ENCODE results near the gene SMG6.

SMG6 gene

GRCh38 chr17:2037155-2037554, 266.4 kb downstream of the SMG6 start:
- no CpG with 5 or more reads among the region's 10 CpGs for WGBS (ENCODE audit: extremely low coverage, insufficient coverage, low lambda C conversion rate)
- Histone ChIP-seq H2BK120ac (ENCODE audit: low read depth, low read length) (no peak overlapping the region), H3K27ac (ENCODE audit: low read depth, low read length) (no peak overlapping the region)

GRCh38 chr17:2035541-2036488, 267.8 kb downstream of the SMG6 start:
- no CpG with 5 or more reads among the region's 29 CpGs for WGBS (ENCODE audit: extremely low coverage, insufficient coverage, low lambda C conversion rate)
- H2BK15ac ChIP-seq (replicated peaks; ENCODE audit: low read depth) = no peak overlapping the region
- H2BK120ac ChIP-seq (ENCODE audit: low read depth, low read length) = no peak overlapping the region
- no peaks in the 10 kb centered on the region for H3K27me3 ChIP-seq (ENCODE audit: insufficient read depth, low read length, poor library complexity)
- no peaks in the 10 kb centered on the region for H3K79me2 ChIP-seq (ENCODE audit: control insufficient read depth, insufficient read depth, low read length)
- no peak overlapping the region for H3K18ac ChIP-seq (ENCODE audit: low read length)
- H3K27ac ChIP-seq (ENCODE audit: low read depth, low read length) = no peak overlapping the region
- H3K79me1 ChIP-seq (ENCODE audit: low read length) = peaks cover 2% of the 10 kb centered on the region
- H3K4me2 ChIP-seq (ENCODE audit: low read length) = no peak overlapping the region
- no peak overlapping the region for H3K9ac ChIP-seq (ENCODE audit: low read length)
- H3K4me1 ChIP-seq (ENCODE audit: control insufficient read depth, low read depth, low read length) = no peaks in the 10 kb centered on the region
- no peak overlapping the region for H4K8ac ChIP-seq (ENCODE audit: low read depth, low read length)
- no peaks in the 10 kb centered on the region for H3K36me3 ChIP-seq (ENCODE audit: control insufficient read depth, insufficient read depth, low read length)
- no peak overlapping the region for H2AK5ac ChIP-seq (ENCODE audit: low read length)
- no peak overlapping the region for H3K56ac ChIP-seq (ENCODE audit: low read length)
- no peak overlapping the region for H2BK5ac ChIP-seq (ENCODE audit: low read length)
- H3K4ac ChIP-seq (ENCODE audit: low read depth, low read length) = no peak overlapping the region
- H3K4me3 ChIP-seq (ENCODE audit: low read length) = no peak overlapping the region
- no peak overlapping the region for H3K23ac ChIP-seq (ENCODE audit: low read length)
- no peak overlapping the region for H4K5ac ChIP-seq (ENCODE audit: low read length)
- no peak for DNase-seq

More at GRCh38 chr17:2037155-2037554, 266.4 kb downstream of the SMG6 start:
- Histone ChIP-seq H3K4me1 (ENCODE audit: control insufficient read depth, low read depth, low read length) (no peaks in the 10 kb centered on the region), H2BK15ac (replicated peaks; ENCODE audit: low read depth) (no peak overlapping the region), H3K18ac (ENCODE audit: low read length) (no peak overlapping the region), H3K79me1 (ENCODE audit: low read length) (no peaks in the 10 kb centered on the region), H3K4me2 (ENCODE audit: low read length) (no peak overlapping the region), H3K27me3 (ENCODE audit: insufficient read depth, low read length, poor library complexity) (no peaks in the 10 kb centered on the region), H3K4me3 (ENCODE audit: low read length) (no peak overlapping the region), H3K36me3 (ENCODE audit: control insufficient read depth, insufficient read depth, low read length) (no peaks in the 10 kb centered on the region), H3K9ac (ENCODE audit: low read length) (no peak overlapping the region), H3K56ac (ENCODE audit: low read length) (no peak overlapping the region), H2AK5ac (ENCODE audit: low read length) (no peak overlapping the region), H3K4ac (ENCODE audit: low read depth, low read length) (no peak overlapping the region), H3K79me2 (ENCODE audit: control insufficient read depth, insufficient read depth, low read length) (no peaks in the 10 kb centered on the region), H2BK5ac (ENCODE audit: low read length) (no peak overlapping the region), H4K8ac (ENCODE audit: low read depth, low read length) (no peak overlapping the region), H4K5ac (ENCODE audit: low read length) (no peak overlapping the region), H3K23ac (ENCODE audit: low read length) (no peak overlapping the region)
- no peak for DNase-seq

GRCh38 chr17:2034806-2035540, 268.6 kb downstream of the SMG6 start:
- no peak overlapping the region for H2BK5ac ChIP-seq (ENCODE audit: low read length)
- H3K18ac ChIP-seq (ENCODE audit: low read length) = no peak overlapping the region
- H3K79me2 ChIP-seq (ENCODE audit: control insufficient read depth, insufficient read depth, low read length) = no peaks in the 10 kb centered on the region
- peaks cover 2% of the 10 kb centered on the region for H3K79me1 ChIP-seq (ENCODE audit: low read length)
- no peaks in the 10 kb centered on the region for H3K4me1 ChIP-seq (ENCODE audit: control insufficient read depth, low read depth, low read length)
- DNase-seq = peak; percentile 13
- no peaks in the 10 kb centered on the region for H3K36me3 ChIP-seq (ENCODE audit: control insufficient read depth, insufficient read depth, low read length)
- H3K23ac ChIP-seq (ENCODE audit: low read length) = no peak overlapping the region
- no peak overlapping the region for H3K56ac ChIP-seq (ENCODE audit: low read length)
- H3K27me3 ChIP-seq (ENCODE audit: insufficient read depth, low read length, poor library complexity) = no peaks in the 10 kb centered on the region
- H4K8ac ChIP-seq (ENCODE audit: low read depth, low read length) = no peak overlapping the region
- H2BK15ac ChIP-seq (replicated peaks; ENCODE audit: low read depth) = no peak overlapping the region
- H3K4ac ChIP-seq (ENCODE audit: low read depth, low read length) = no peak overlapping the region
- H3K4me3 ChIP-seq (ENCODE audit: low read length) = no peak overlapping the region
- H3K9ac ChIP-seq (ENCODE audit: low read length) = no peak overlapping the region
- H4K5ac ChIP-seq (ENCODE audit: low read length) = no peak overlapping the region
- H3K27ac ChIP-seq (ENCODE audit: low read depth, low read length) = no peak overlapping the region
- H2AK5ac ChIP-seq (ENCODE audit: low read length) = no peak overlapping the region
- no CpG with 5 or more reads among the region's 9 CpGs for WGBS (ENCODE audit: extremely low coverage, insufficient coverage, low lambda C conversion rate)
- no peak overlapping the region for H3K4me2 ChIP-seq (ENCODE audit: low read length)
- H2BK120ac ChIP-seq (ENCODE audit: low read depth, low read length) = no peak overlapping the region

GRCh38 chr17:2034157-2034556, 269.4 kb downstream of the SMG6 start:
- WGBS (ENCODE audit: extremely low coverage, insufficient coverage, low lambda C conversion rate) = no CpG with 5 or more reads among the region's 7 CpGs
- no peak overlapping the region for H3K56ac ChIP-seq (ENCODE audit: low read length)
- peak; percentile 37 for DNase-seq

GRCh38 chr17:2033153-2033552, 270.4 kb downstream of the SMG6 start:
- H4K8ac ChIP-seq (ENCODE audit: low read depth, low read length) = no peak overlapping the region
- H3K4me3 ChIP-seq (ENCODE audit: low read length) = no peak overlapping the region
- no peak overlapping the region for H3K27ac ChIP-seq (ENCODE audit: low read depth, low read length)
- H3K4me2 ChIP-seq (ENCODE audit: low read length) = no peak overlapping the region
- H2BK15ac ChIP-seq (replicated peaks; ENCODE audit: low read depth) = no peak overlapping the region
- H3K23ac ChIP-seq (ENCODE audit: low read length) = no peak overlapping the region
- H3K36me3 ChIP-seq (ENCODE audit: control insufficient read depth, insufficient read depth, low read length) = no peaks in the 10 kb centered on the region
- no peak overlapping the region for H3K18ac ChIP-seq (ENCODE audit: low read length)
- no peak overlapping the region for H3K9ac ChIP-seq (ENCODE audit: low read length)
- H2BK5ac ChIP-seq (ENCODE audit: low read length) = no peak overlapping the region
- no peak overlapping the region for H3K4ac ChIP-seq (ENCODE audit: low read depth, low read length)
- no peak overlapping the region for H2AK5ac ChIP-seq (ENCODE audit: low read length)
- no peaks in the 10 kb centered on the region for H3K79me2 ChIP-seq (ENCODE audit: control insufficient read depth, insufficient read depth, low read length)
- WGBS (ENCODE audit: extremely low coverage, insufficient coverage, low lambda C conversion rate) = no CpG with 5 or more reads among the region's 7 CpGs
- peaks cover 2% of the 10 kb centered on the region for H3K79me1 ChIP-seq (ENCODE audit: low read length)
- peaks cover 2% of the 10 kb centered on the region for H3K27me3 ChIP-seq (ENCODE audit: insufficient read depth, low read length, poor library complexity)
- no peak overlapping the region for H2BK120ac ChIP-seq (ENCODE audit: low read depth, low read length)
- no peak for DNase-seq
- no peak overlapping the region for H4K5ac ChIP-seq (ENCODE audit: low read length)
- H3K4me1 ChIP-seq (ENCODE audit: control insufficient read depth, low read depth, low read length) = no peaks in the 10 kb centered on the region
- no peak overlapping the region for H3K56ac ChIP-seq (ENCODE audit: low read length)

More at GRCh38 chr17:2034157-2034556, 269.4 kb downstream of the SMG6 start:
- H2BK120ac ChIP-seq (ENCODE audit: low read depth, low read length) = no peak overlapping the region
- no peaks in the 10 kb centered on the region for H3K79me2 ChIP-seq (ENCODE audit: control insufficient read depth, insufficient read depth, low read length)
- no peak overlapping the region for H3K18ac ChIP-seq (ENCODE audit: low read length)
- H3K36me3 ChIP-seq (ENCODE audit: control insufficient read depth, insufficient read depth, low read length) = no peaks in the 10 kb centered on the region
- no peak overlapping the region for H2BK15ac ChIP-seq (replicated peaks; ENCODE audit: low read depth)
- no peak overlapping the region for H2AK5ac ChIP-seq (ENCODE audit: low read length)
- no peaks in the 10 kb centered on the region for H3K27me3 ChIP-seq (ENCODE audit: insufficient read depth, low read length, poor library complexity)
- peaks cover 2% of the 10 kb centered on the region for H3K79me1 ChIP-seq (ENCODE audit: low read length)
- no peak overlapping the region for H4K5ac ChIP-seq (ENCODE audit: low read length)
- no peaks in the 10 kb centered on the region for H3K4me1 ChIP-seq (ENCODE audit: control insufficient read depth, low read depth, low read length)
- H3K23ac ChIP-seq (ENCODE audit: low read length) = no peak overlapping the region
- H3K4ac ChIP-seq (ENCODE audit: low read depth, low read length) = no peak overlapping the region
- no peak overlapping the region for H3K4me3 ChIP-seq (ENCODE audit: low read length)
- H3K27ac ChIP-seq (ENCODE audit: low read depth, low read length) = no peak overlapping the region
- no peak overlapping the region for H2BK5ac ChIP-seq (ENCODE audit: low read length)
- H3K4me2 ChIP-seq (ENCODE audit: low read length) = no peak overlapping the region
- H3K9ac ChIP-seq (ENCODE audit: low read length) = no peak overlapping the region
- no peak overlapping the region for H4K8ac ChIP-seq (ENCODE audit: low read depth, low read length)

Data from mesendoderm (in vitro differentiated cells).